ENCODE data around the gene EFEMP2. TPM values are rescaled to one million over a fixed set of nuclear protein-coding genes. Genes with fewer than 3 reads are reported as not detected.

EFEMP2 gene
- total and polyA plus RNA-seq, 2 experiments from 2014 or later, result 7.4 to 9.4 TPM

DNA sequence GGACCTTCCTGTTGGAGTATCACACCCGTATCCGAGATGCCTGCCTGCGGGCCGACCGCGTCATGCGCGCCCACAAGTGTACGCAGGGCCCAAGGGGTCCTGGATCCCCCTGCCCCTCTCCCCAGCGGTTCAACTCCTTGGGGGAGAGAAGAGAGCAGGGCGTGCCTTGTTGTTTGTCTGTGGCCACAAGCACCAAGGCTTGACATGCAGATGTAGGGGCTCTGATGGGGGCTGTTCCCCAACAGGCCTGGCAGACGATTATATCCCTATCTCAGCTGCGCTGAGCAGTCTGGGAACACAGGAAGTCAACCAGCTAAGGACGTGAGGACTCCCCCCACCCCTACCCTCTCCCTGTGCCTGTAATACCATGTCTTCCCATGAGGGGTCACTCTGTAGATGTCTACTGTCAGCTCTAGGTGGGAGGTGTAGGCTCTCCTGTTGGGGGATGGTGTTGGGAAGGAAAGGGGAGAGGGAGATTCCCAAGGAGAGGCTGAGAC, 21.5 kb downstream of the EFEMP2 start (continued):
- TF ChIP-seq, protein P1, sequence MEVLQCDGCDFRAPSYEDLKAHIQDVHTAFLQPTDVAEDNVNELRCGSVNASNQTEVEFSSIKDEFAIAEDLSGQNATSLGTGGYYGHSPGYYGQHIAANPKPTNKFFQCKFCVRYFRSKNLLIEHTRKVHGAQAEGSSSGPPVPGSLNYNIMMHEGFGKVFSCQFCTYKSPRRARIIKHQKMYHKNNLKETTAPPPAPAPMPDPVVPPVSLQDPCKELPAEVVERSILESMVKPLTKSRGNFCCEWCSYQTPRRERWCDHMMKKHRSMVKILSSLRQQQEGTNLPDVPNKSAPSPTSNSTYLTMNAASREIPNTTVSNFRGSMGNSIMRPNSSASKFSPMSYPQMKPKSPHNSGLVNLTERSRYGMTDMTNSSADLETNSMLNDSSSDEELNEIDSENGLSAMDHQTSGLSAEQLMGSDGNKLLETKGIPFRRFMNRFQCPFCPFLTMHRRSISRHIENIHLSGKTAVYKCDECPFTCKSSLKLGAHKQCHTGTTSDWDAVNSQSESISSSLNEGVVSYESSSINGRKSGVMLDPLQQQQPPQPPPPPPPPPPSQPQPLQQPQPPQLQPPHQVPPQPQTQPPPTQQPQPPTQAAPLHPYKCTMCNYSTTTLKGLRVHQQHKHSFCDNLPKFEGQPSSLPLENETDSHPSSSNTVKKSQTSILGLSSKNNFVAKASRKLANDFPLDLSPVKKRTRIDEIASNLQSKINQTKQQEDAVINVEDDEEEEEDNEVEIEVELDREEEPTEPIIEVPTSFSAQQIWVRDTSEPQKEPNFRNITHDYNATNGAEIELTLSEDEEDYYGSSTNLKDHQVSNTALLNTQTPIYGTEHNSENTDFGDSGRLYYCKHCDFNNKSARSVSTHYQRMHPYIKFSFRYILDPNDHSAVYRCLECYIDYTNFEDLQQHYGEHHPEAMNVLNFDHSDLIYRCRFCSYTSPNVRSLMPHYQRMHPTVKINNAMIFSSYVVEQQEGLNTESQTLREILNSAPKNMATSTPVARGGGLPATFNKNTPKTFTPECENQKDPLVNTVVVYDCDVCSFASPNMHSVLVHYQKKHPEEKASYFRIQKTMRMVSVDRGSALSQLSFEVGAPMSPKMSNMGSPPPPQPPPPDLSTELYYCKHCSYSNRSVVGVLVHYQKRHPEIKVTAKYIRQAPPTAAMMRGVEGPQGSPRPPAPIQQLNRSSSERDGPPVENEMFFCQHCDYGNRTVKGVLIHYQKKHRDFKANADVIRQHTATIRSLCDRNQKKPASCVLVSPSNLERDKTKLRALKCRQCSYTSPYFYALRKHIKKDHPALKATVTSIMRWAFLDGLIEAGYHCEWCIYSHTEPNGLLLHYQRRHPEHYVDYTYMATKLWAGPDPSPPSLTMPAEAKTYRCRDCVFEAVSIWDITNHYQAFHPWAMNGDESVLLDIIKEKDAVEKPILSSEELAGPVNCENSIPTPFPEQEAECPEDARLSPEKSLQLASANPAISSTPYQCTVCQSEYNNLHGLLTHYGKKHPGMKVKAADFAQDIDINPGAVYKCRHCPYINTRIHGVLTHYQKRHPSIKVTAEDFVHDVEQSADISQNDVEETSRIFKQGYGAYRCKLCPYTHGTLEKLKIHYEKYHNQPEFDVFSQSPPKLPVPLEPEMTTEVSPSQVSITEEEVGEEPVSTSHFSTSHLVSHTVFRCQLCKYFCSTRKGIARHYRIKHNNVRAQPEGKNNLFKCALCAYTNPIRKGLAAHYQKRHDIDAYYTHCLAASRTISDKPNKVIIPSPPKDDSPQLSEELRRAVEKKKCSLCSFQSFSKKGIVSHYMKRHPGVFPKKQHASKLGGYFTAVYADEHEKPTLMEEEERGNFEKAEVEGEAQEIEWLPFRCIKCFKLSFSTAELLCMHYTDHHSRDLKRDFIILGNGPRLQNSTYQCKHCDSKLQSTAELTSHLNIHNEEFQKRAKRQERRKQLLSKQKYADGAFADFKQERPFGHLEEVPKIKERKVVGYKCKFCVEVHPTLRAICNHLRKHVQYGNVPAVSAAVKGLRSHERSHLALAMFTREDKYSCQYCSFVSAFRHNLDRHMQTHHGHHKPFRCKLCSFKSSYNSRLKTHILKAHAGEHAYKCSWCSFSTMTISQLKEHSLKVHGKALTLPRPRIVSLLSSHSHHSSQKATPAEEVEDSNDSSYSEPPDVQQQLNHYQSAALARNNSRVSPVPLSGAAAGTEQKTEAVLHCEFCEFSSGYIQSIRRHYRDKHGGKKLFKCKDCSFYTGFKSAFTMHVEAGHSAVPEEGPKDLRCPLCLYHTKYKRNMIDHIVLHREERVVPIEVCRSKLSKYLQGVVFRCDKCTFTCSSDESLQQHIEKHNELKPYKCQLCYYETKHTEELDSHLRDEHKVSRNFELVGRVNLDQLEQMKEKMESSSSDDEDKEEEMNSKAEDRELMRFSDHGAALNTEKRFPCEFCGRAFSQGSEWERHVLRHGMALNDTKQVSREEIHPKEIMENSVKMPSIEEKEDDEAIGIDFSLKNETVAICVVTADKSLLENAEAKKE (CRISPR knock-in tag; IDR thresholded peaks at IDR 0.05), result no peak
- no peak for TF ChIP-seq JUNB (IDR thresholded peaks at IDR 0.05; ENCODE audit: unreplicated experiment)

DNA sequence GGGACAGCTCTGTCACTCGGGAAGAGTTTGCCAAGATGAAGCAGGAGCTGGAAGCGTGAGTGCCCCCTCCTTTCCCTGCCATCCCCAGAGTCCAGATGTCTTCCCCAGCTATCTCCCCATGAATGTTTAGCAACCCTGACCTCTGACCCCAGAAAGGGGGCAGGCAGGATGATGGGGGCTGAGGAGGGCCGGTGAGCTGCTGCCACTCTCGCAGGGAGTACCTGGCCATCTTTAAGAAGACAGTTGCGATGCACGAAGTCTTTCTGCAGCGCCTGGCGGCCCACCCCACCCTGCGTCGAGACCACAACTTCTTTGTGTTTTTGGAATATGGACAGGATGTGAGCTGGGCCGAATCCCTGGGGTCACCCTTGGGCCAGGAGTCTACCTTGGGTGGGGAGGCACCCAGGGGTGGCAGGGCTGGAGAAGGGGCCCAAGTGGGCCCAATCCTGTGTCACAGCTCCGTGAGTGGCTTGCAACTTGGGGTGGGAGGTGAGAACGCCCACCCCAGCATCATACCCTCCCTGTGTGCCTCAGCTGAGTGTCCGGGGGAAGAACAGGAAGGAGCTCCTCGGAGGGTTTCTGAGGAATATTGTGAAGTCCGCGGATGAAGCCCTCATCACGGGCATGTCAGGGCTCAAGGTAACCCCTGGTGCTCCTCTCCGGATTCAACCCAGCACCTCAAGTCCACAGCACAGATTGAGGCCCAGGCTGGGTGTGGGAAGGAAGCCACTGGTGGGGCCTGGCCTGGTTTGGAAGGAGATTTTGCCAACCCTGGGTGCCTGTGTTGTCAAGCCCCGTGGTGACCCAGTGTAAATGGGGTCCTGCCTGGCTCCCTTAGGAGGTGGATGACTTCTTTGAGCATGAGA, 22.1 kb downstream of the EFEMP2 start:
- Histone ChIP-seq H3K9me2 (ENCODE audit: insufficient read depth) (no peaks in the 10 kb centered on the region), H3K79me2 (replicated peaks; ENCODE audit: insufficient read depth) (peaks cover 18% of the 10 kb centered on the region), H4K20me1 (replicated peaks; ENCODE audit: insufficient read depth) (peaks cover 19% of the 10 kb centered on the region), H2AFZ (no peak overlapping the region), H3K27me3 (ENCODE audit: insufficient read depth) (no peaks in the 10 kb centered on the region), H3K4me3 (no peak overlapping the region), H3K4me1 (ENCODE audit: insufficient read depth) (no peaks in the 10 kb centered on the region; the same call in 1 of the 2 replicates), H3K36me3 (ENCODE audit: insufficient read depth) (peaks cover 22% of the 10 kb centered on the region), H3F3A (replicated peaks; ENCODE audit: low read depth) (peaks cover 43% of the 10 kb centered on the region), H3K27ac (ENCODE audit: low read depth) (no peak overlapping the region), H3K4me2 (no peak overlapping the region)
- DNase-seq (ENCODE audit: low spot score) (no peak), ATAC-seq (no peak)
- peaks cover 49% of the 10 kb centered on the region for H3K36me3 Mint-ChIP-seq (ENCODE audit: low read depth)
- H3K27me3 Mint-ChIP-seq (ENCODE audit: insufficient read depth, low read depth, poor library complexity), result peaks cover 51% of the 10 kb centered on the region
- H3K4me1 Mint-ChIP-seq, result peaks cover 14% of the 10 kb centered on the region; the same call in 2 of the 3 replicates
- peaks cover 12% of the 10 kb centered on the region for H3K9me3 Mint-ChIP-seq
- no peak overlapping the region for H3K4me3 Mint-ChIP-seq
- no peak overlapping the region for H3K27ac Mint-ChIP-seq
- TF ChIP-seq, protein P2, sequence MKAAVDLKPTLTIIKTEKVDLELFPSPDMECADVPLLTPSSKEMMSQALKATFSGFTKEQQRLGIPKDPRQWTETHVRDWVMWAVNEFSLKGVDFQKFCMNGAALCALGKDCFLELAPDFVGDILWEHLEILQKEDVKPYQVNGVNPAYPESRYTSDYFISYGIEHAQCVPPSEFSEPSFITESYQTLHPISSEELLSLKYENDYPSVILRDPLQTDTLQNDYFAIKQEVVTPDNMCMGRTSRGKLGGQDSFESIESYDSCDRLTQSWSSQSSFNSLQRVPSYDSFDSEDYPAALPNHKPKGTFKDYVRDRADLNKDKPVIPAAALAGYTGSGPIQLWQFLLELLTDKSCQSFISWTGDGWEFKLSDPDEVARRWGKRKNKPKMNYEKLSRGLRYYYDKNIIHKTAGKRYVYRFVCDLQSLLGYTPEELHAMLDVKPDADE (IDR thresholded peaks at IDR 0.05), result no peak
- TF ChIP-seq NANOG (IDR thresholded peaks at IDR 0.05; ENCODE audit: borderline replicate concordance) (no peak), EZH2phosphoT487 (IDR thresholded peaks at IDR 0.05; ENCODE audit: unreplicated experiment) (no peak), JUNB (IDR thresholded peaks at IDR 0.05; ENCODE audit: unreplicated experiment) (no peak)
- TF ChIP-seq, protein P1 (CRISPR knock-in tag; IDR thresholded peaks at IDR 0.05), result no peak

Measured in GM23338 (cell line).